Peyer's patch (tissue), 4 donors: Measurements from ENCODE around the gene SS18.

ENCODE experiments used
- CTCF ChIP-seq, 6 experiments: fragments of 450-650 bp in 4 of 6; fragments of 200-600 bp in 2 of 6; sonication (generic) in 1 of 6; IDR thresholded peaks; one replicate each; pipeline ENCODE4 v1.5.1; 2017 to 2019; ENCODE audit warnings: antibody characterized with exemption in 6 of 6, mild to moderate bottlenecking in 3 of 6, moderate library complexity in 1 of 6
- POLR2A ChIP-seq, 2 donors: fragments of 450-650 bp; IDR thresholded peaks; one replicate each; pipeline ENCODE4 v1.5.1; 2017; ENCODE audit warnings: antibody characterized with exemption in 2 of 2, mild to moderate bottlenecking in 2 of 2, moderate library complexity in 2 of 2

- TF ChIP-seq CTCF (IDR thresholded peaks at IDR 0.05) (no peak), POLR2A (IDR thresholded peaks at IDR 0.05) (no peak)
Measured at GRCh38 chr18:26097563-26097962, 7.2 kb upstream of the SS18 start.
